GM12878 (cell line): ENCODE data around the gene FER1L5. TPM values are rescaled to one million over a fixed set of nuclear protein-coding genes. Genes with fewer than 3 reads are reported as not detected.

Experiments used
- ATAC-seq: fragments of 200-7000 bp; cut with Tn5 transposase; 3 replicates; pipeline ENCODE4 v1.9.1; 2020; ENCODE audit warnings: mild to moderate bottlenecking, moderate library complexity
- BruUV-seq: library from RNA; stranded (reverse); fragments of 400-500 nt; replicated peaks from 2 replicates; lab custom pipeline; 2021; lab: Mats Ljungman, UMichigan
- CTCF ChIA-PET: fragments of 300-600 bp; sonication (Branson Sonifier 250); formaldehyde crosslinking; extraction: SDS; loops from one replicate; lab custom pipeline; 2021; ENCODE audit warnings: inconsistent platforms; lab: Yijun Ruan, JAX
- POLR2A ChIA-PET: fragments of 350-600 bp; formaldehyde crosslinking; extraction: SDS; loops from one replicate; lab custom pipeline; 2021; ENCODE audit warnings: inconsistent platforms; lab: Charles Lee
- RAD21 ChIA-PET: fragments of 300-600 bp; sonication (Branson Sonifier 250); formaldehyde crosslinking; loops from one replicate; lab custom pipeline; 2023; ENCODE audit warnings: antibody characterized with exemption; ENCODE audit not compliant: unreplicated experiment; lab: Charles Lee
- SMC1A ChIA-PET: fragments of 300-600 bp; sonication (Branson Sonifier 250); formaldehyde crosslinking; loops from one replicate; lab custom pipeline; 2023; ENCODE audit not compliant: unreplicated experiment, uncharacterized antibody; lab: Charles Lee
- DNase-seq: peaks from one replicate; pipeline ENCODE4 v3.0.0-alpha.2; 2011; ENCODE audit warnings: low read depth, low spot score
- FAIRE-seq: peaks from 3 replicates; lab custom pipeline; 2011; peaks lifted over from hg19 to GRCh38; lab: Jason Lieb, UNC
- H2AFZ ChIP-seq: 2 replicates; pipeline ENCODE4 v1.6.0; 2011; ENCODE audit warnings: low read depth, low read length, control low read depth; ENCODE audit not compliant: control insufficient read depth
- H3K27ac ChIP-seq: 2 replicates; pipeline ENCODE4 v1.5.1; 2011; ENCODE audit warnings: control low read depth; ENCODE audit not compliant: control insufficient read depth, insufficient read depth
- H3K27me3 ChIP-seq, 2 experiments: replicated peaks in 1 of 2; 2 replicates each; pipeline versions ENCODE4 v1.6.0 to v1.6.1; 2011; ENCODE audit warnings: low read length in 1 of 2; ENCODE audit not compliant: control insufficient read depth in 2 of 2, insufficient read depth in 2 of 2
- H3K36me3 ChIP-seq, 2 experiments: 2 replicates each; pipeline ENCODE4 v1.5.1; 2011; ENCODE audit warnings: low read length in 1 of 2; ENCODE audit not compliant: control insufficient read depth in 2 of 2, insufficient read depth in 2 of 2
- H3K4me1 ChIP-seq: 2 replicates; pipeline ENCODE4 v1.6.1; 2011; ENCODE audit warnings: mild to moderate bottlenecking, low read length, moderate library complexity, mixed read lengths; ENCODE audit not compliant: control insufficient read depth, insufficient read depth
- H3K4me2 ChIP-seq: 2 replicates; pipeline ENCODE4 v1.6.0; 2011; ENCODE audit warnings: control low read depth; ENCODE audit not compliant: control insufficient read depth, insufficient read depth
- H3K4me3 ChIP-seq: fragments of 200-600 bp; sonication (generic); 2 replicates; pipeline ENCODE4 v1.5.1; 2016
- H3K79me2 ChIP-seq: 2 replicates; pipeline ENCODE4 v1.6.0; 2011; ENCODE audit warnings: low read length; ENCODE audit not compliant: control insufficient read depth, insufficient read depth
- H3K9ac ChIP-seq: 2 replicates; pipeline ENCODE4 v1.8.0; 2011; ENCODE audit warnings: low read length, control low read depth, mixed read lengths; ENCODE audit not compliant: control insufficient read depth, insufficient read depth
- H3K9me3 ChIP-seq: replicated peaks from 3 replicates; pipeline ENCODE4 v1.5.1; 2011; ENCODE audit warnings: mild to moderate bottlenecking, low read length; ENCODE audit not compliant: control insufficient read depth, insufficient read depth
- H4K20me1 ChIP-seq: 2 replicates; pipeline ENCODE4 v1.6.0; 2011; ENCODE audit not compliant: control insufficient read depth, insufficient read depth
- ATF7 ChIP-seq: fragments of 450-650 bp; IDR thresholded peaks from 2 replicates; pipeline ENCODE4 v1.6.1; 2016; ENCODE audit warnings: low read depth, mild to moderate bottlenecking
- BRCA1 ChIP-seq: IDR thresholded peaks from 2 replicates; pipeline ENCODE4 v1.6.1; 2011; ENCODE audit warnings: low read depth, low read length, improper control_type of control experiment
- CBX3 ChIP-seq: fragments of 200-600 bp; sonication (generic); IDR thresholded peaks from 2 replicates; pipeline ENCODE4 v1.6.1; 2016; ENCODE audit warnings: low read depth, borderline replicate concordance
- CEBPB ChIP-seq, 2 experiments: fragments of 150-350 bp in 1 of 2; IDR thresholded peaks; 2 replicates each; pipeline ENCODE4 v1.6.1; 2012 to 2014; ENCODE audit warnings: low read depth in 2 of 2, low read length in 2 of 2, borderline replicate concordance in 1 of 2, inconsistent platforms in 1 of 2
- CREB1 ChIP-seq: IDR thresholded peaks from 2 replicates; pipeline ENCODE4 v1.6.1; 2012; ENCODE audit warnings: low read depth, mild to moderate bottlenecking, inconsistent platforms
- IKZF1 ChIP-seq: fragments of 450-650 bp; conservative IDR thresholded peaks from 2 replicates; pipeline ENCODE4 v1.6.1; 2017; ENCODE audit warnings: antibody characterized with exemption, mild to moderate bottlenecking
- MEF2A ChIP-seq: IDR thresholded peaks from 2 replicates; pipeline ENCODE4 v1.6.1; 2011; ENCODE audit warnings: low read depth, mild to moderate bottlenecking, low read length, moderate library complexity; ENCODE audit not compliant: insufficient read depth
- MTA3 ChIP-seq: IDR thresholded peaks from 2 replicates; pipeline ENCODE4 v1.6.1; 2012; ENCODE audit warnings: low read length, inconsistent platforms, borderline replicate concordance
- PML ChIP-seq: IDR thresholded peaks from 2 replicates; pipeline ENCODE4 v1.6.1; 2012; ENCODE audit warnings: low read length, inconsistent platforms
- POLR2AphosphoS2 ChIP-seq: IDR thresholded peaks from 2 replicates; pipeline ENCODE4 v1.6.1; 2011; ENCODE audit warnings: low read depth, mild to moderate bottlenecking, low read length, improper control_type of control experiment, moderate library complexity
- POU2F2 ChIP-seq: IDR thresholded peaks from 3 replicates; pipeline ENCODE4 v1.6.1; 2011; ENCODE audit warnings: low read depth, mild to moderate bottlenecking, low read length, borderline replicate concordance
- RCOR1 ChIP-seq: conservative IDR thresholded peaks from 2 replicates; pipeline ENCODE4 v1.6.1; 2012; ENCODE audit warnings: low read depth, low read length, improper control_type of control experiment
- TBL1XR1 ChIP-seq: IDR thresholded peaks from 2 replicates; pipeline ENCODE4 v1.6.1; 2012; ENCODE audit warnings: low read depth, low read length, improper control_type of control experiment
- TCF3 ChIP-seq: IDR thresholded peaks from 2 replicates; pipeline ENCODE4 v1.6.1; 2012; ENCODE audit warnings: low read depth, mild to moderate bottlenecking, low read length, borderline replicate concordance; ENCODE audit not compliant: insufficient read depth
- WRNIP1 ChIP-seq: IDR thresholded peaks from 2 replicates; pipeline ENCODE4 v1.6.1; 2011; ENCODE audit warnings: low read depth, low read length, improper control_type of control experiment, borderline replicate concordance
- ZNF274 ChIP-seq: IDR thresholded peaks from one replicate; pipeline ENCODE4 v1.8.0; 2011; ENCODE audit not compliant: insufficient read length, insufficient read depth
- WGBS: methylation state at CpG from one replicate; pipeline ENCODE4 v1.1.6; 2016; ENCODE audit warnings: low lambda C conversion rate; ENCODE audit not compliant: insufficient replicate concordance, insufficient coverage; ENCODE audit errors: missing lambda C conversion rate; 5-methylcytosine and 5-hydroxymethylcytosine counted together
- in situ Hi-C: fragments of 300-500 bp; cut with MboI; formaldehyde crosslinking; loops from 9 replicates; pipeline ENCODE4 v1.14.3; 2018; ENCODE audit warnings: mixed read lengths
- intact Hi-C: fragments of 100-400 bp; cut with micrococcal nuclease; formaldehyde crosslinking; loops from one replicate; pipeline ENCODE4 v1.14.2; 2022; ENCODE audit not compliant: unreplicated experiment
- polyA plus RNA-seq, 11 experiments: library from polyadenylated mRNA; depleted of rRNA in 4 of 11; unstranded in 6 of 11; stranded (reverse) in 5 of 11; fragments of >200 nt; fragmentation: Nextera tagmentation in 4 of 11; fragmentation: Illumina TruSeq in 1 of 11; extraction: Ambion mirVana in 4 of 11; extraction: Trizol in 1 of 11; gene quantifications; 1 replicate in 1 of 11; 2 replicates in 10 of 11; pipeline versions ENCODE4 v1.2.1 to v1.2.3, GENCODE V29; 2011 to 2016; ENCODE audit warnings: inconsistent platforms in 2 of 11, missing spikeins in 2 of 11, low read depth in 1 of 11
- total RNA-seq, 4 experiments: library from RNA; depleted of rRNA in 3 of 4; stranded (reverse); fragments of >200 nt in 3 of 4; fragmentation: Illumina TruSeq in 1 of 4; extraction: Trizol in 1 of 4; gene quantifications; 2 replicates each; pipeline versions ENCODE4 v1.2.1 to v1.2.3, GENCODE V29; 2013 to 2021

FER1L5 gene
- total and polyA plus RNA-seq, 10 of the 15 experiments (the other 5 are each of a cell fraction or from before 2014, with no cell fraction given): not detected

DNA sequence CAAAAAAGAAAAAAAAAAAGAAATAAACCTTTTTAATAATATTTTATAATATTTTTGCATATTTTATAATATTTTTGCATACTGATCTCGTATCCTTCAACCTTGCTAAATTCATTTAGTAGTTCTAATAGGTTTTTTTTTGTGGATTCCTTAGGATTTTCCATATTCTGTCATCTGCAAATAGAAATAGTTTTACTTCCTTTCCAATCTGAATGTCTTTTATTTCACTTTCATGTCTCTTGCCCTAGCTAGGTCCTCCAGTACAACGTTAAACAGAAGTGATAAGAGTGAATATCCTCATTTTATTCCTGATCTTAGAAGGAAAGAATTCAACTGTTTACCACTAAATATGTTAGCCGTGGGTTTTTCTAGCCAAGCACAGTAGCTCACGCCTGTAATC lies 83.6 kb downstream of the FER1L5 start:
- Histone ChIP-seq H3K9ac (no peak overlapping the region), H3K4me3 (no peak overlapping the region), H4K20me1 (no peaks in the 10 kb centered on the region), H3K4me1 (no peaks in the 10 kb centered on the region), H3K27ac (no peak overlapping the region), H3K79me2 (no peaks in the 10 kb centered on the region), H2AFZ (no peak overlapping the region), H3K9me3 (no peaks in the 10 kb centered on the region), H3K36me3 (no peaks in the 10 kb centered on the region; a peak in 2 of 4 replicates), H3K4me2 (no peak overlapping the region), H3K27me3 (no peaks in the 10 kb centered on the region)
- 93% methylated on average over 4 of the region's 4 CpGs for WGBS
- POLR2A ChIA-PET: no interaction called here
- BruUV-seq: no TSS peak
- TF ChIP-seq POU2F2: no peak
- TF ChIP-seq ATF7: no peak
- TF ChIP-seq MEF2A: no peak
- no peak for TF ChIP-seq TCF3
- no peak for TF ChIP-seq TBL1XR1
- no peak for TF ChIP-seq CREB1
- TF ChIP-seq PML: no peak
- TF ChIP-seq POLR2AphosphoS2: no peak
- TF ChIP-seq CEBPB (IDR thresholded peaks at IDR 0.05; ENCODE audit: borderline replicate concordance in 1 of 2, low read depth in 2 of 2, low read length in 2 of 2): no peak
- no peak for TF ChIP-seq CBX3
- TF ChIP-seq RCOR1: no peak
- no peak for TF ChIP-seq ZNF274
- TF ChIP-seq WRNIP1: no peak
- no peak for TF ChIP-seq IKZF1
- no peak for TF ChIP-seq MTA3
- no peak for TF ChIP-seq BRCA1
- CTCF ChIA-PET: interaction anchor here (0.6 kb wide), 1 partner anchor 36 kb away, joined by 3 read pairs; no protein-coding TSS in a partner anchor
- in situ Hi-C loops (no loop called here), intact Hi-C loops (no loop called here)
- DNase-seq (no peak), ATAC-seq (no peak), FAIRE-seq (no peak)
- RAD21 ChIA-PET: no interaction called here
- SMC1A ChIA-PET: no interaction called here
